GM12873 (cell line): ENCODE data around the gene CEPT1.

Experiments
- TF ChIP-seq, protein P1 (sequence below): IDR thresholded peaks from 2 replicates; pipeline ENCODE4 v1.5.1; 2012; ENCODE audit warnings: low read depth, mild to moderate bottlenecking, moderate library complexity, low read length, control low read depth; ENCODE audit not compliant: insufficient read depth; ENCODE audit errors: missing control alignments

The CEPT1 gene

DNA sequence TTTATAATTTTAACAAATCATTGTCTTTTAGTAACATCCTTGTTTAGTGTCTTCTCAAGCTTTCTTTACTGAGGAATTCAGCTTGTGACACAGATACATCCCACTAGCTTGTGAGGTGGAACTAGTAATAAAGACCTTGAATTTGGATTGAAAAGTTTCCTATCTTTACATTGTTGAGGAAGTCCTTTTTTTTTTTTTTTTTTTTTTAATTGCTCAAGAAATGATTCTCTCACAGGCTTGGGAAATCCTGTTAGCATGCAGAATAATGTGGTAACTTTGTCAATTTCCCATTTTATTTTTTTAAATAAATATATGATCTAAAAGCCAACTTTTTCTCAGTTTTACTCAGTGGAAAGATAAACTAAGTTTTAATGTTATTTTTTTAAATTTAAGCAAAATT lies 44.6 kb downstream of the CEPT1 start:
- TF ChIP-seq, protein P1, sequence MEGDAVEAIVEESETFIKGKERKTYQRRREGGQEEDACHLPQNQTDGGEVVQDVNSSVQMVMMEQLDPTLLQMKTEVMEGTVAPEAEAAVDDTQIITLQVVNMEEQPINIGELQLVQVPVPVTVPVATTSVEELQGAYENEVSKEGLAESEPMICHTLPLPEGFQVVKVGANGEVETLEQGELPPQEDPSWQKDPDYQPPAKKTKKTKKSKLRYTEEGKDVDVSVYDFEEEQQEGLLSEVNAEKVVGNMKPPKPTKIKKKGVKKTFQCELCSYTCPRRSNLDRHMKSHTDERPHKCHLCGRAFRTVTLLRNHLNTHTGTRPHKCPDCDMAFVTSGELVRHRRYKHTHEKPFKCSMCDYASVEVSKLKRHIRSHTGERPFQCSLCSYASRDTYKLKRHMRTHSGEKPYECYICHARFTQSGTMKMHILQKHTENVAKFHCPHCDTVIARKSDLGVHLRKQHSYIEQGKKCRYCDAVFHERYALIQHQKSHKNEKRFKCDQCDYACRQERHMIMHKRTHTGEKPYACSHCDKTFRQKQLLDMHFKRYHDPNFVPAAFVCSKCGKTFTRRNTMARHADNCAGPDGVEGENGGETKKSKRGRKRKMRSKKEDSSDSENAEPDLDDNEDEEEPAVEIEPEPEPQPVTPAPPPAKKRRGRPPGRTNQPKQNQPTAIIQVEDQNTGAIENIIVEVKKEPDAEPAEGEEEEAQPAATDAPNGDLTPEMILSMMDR, result no peak

DNA sequence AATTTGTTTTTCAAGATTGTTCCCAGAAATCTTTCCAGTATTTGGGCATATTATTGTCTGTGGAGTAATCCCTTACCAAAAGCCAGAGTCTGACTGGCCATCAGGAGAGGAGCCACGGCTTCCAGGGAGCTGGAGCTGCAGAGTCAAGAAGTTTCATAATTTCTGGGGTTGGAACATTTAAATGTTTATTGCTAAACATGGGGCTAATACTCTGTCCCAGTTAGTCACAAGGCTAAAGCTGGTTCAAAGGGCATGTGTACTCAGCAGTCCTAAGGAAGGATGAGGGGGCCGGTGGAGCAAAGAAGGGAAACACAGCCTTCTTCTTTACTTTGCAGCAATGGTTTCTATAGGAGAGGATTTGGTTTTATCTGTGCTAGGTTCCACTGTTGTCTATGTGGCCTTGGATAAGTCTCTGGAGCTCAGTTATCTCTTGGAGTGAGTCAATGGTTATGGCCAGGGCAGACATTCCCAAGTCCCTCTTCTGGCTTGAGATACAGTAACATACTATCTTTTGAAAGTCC lies 51.0 kb downstream of the CEPT1 start:
- TF ChIP-seq, protein P1, result no peak

DNA sequence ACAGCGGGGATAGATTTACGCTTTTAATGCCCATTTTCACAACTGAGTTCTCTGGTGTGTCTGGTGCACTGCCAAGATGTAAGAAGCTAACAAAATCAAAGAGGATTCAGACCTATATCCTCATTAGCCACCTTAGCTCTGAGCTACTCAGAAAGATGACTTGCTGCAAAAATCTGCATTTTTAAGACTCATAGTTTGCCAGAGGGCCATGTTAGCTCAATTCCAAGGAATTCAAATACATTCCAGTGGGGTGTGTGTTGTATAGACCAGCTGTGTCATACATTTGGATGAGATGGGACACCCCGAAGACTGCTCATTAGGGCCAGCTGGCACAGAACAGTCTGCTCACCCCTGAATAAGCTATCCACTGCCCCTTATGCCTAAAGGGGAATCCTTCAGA lies 51.5 kb downstream of the CEPT1 start:
- TF ChIP-seq, protein P1, result no peak

DNA sequence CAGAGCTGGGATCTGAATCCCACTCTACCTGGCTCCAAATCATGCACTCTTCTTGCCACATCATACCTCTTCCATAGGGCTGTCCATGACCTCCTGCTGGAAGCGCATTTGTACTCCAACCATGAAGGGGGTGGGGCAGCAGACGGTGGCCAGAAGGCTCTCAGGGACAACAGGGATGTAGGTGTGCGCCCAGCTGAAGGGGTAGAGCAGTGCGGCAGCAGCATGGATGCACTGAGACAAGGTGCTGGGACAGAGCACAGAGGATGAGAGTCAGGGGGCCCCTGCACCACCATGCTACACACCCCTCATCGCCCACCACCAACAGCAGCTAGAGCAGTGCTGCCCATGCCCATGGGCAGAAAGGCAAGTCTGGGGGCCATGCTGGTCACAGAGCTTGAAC lies 52.1 kb downstream of the CEPT1 start:
- TF ChIP-seq, protein P1, result no peak

DNA sequence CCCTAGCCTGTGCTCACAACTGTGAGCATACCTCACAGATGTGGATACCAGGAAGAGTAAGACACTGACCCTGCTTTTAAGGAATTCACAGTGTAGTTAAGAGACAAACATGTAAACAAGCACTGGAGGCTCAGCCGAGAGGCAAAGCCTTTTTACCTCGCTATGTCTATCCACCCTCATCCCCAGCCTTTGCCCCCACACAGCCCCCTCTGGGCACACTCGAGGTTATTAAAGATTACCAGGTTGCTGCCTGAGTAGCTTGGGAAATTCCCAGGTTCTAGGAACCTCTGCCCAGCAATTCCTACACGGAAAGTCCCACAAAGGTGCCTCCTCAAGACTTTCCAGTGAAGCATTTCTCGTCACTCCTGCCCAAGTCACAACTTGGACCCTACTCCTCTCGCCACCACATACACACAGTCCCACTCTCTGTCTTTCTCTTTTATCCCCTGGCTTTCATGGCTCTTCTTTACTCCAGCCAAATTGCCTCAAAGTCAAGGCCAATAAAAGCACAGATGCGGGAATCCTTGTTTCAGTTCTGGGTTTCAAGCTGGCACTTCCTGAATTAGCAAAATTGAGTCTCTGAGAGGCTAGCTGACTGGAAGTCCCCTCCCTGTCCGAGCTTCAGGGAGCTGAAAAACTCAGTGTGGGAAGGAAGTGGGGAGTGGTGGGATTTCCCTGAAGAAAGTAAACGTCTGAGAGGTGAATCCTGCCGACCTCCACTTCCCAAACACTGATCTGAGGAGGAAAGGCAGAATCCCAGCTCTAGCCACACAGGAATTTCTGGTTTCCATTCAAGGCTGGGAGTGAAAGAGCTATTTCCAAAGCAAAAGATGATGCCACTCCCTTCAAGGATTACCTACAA lies 52.9 kb downstream of the CEPT1 start:
- TF ChIP-seq, protein P1, result no peak

DNA sequence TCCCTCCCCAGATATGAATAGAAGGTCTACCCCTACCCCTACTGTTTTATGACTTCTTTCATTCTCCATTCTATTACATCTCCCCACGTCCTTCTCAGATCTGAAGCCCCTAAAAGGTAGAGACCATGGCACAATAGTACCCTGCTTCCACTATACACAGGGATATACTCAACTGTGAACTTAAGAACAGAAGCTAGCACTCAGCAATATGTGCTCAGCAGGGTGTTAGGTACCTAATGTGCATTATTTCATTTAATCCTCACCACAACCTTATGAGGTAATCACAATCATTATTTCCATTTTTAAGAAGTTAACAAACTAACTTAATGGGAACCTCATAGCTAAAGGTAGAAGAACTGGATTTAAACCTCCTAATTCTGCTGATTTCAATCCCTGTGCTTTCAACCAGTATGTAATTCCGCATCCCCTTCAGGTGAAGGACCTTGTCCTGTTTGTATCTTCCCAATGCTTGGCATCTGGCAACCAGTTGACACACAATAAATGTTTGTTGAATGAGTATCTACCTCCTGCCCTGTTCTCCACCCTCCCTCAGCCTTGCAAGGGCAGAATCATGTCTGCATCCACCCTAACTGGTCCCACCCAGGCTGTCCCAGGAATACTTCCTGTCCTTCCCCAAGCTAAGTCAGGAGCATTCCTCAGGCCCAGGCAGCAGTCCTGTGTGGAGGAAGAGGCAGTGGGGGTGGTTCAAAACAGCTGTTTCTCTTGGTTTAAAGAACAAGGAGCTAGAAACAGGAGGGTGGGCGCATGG lies 53.9 kb downstream of the CEPT1 start:
- TF ChIP-seq, protein P1, result no peak
